ENCODE results near the gene MTMR3.
"Not testable (repeated sequence)": the region's sequence is repeated elsewhere in the genome, so short reads cannot be mapped to it uniquely, and the experiment has no call there.

The MTMR3 gene

DNA sequence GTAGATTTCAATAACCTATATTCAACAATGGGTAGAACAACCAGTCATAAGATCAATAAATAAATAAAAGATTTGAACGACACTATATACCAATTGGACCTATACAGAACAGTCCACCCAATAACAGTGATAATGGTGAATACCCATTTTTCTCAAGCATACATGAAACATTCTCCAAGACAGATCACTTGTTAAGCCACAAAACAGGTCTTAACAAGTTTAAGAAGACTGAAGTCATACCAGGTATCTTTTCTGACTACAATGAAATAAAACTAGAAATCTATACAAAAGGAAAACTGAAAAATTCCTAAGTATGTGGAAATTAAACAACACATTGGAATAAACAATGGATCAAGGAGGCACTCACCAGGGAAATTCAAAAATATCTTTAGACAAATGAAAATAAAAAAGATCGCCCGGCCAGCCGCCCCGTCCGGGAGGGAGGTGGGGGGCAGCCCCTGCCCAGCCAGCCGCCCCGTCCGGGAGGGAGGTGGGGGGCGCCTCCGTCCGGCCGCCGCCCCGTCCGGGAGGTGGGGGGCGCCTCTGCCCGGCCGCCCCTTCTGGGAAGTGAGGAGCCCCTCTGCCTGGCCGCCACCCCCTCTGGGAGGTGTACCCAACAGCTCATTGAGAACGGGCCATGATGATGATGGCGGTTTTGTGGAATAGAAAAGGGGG is 176.5 kb downstream of the MTMR3 start:
- DNase-seq: not testable (repeated sequence)

DNA sequence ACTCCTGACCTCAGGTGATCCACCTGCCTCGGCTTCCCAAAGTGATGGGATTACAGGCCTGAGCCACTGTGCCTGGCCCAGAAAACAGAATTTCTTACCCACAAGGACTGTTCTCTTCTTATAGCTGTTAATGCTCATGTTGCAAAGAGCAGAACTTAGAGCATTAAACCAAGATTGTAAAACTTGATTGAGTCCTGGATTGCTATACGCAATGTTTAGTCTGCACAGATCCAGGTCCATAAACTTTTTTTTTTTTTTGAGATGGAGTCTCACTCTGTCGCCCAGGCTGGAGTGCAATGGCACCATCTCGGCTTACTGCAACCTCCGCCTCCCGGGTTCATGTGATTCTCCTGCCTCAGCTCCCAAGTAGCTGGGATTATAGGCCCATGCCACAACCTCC is 178.1 kb downstream of the MTMR3 start:
- not testable (repeated sequence) for DNase-seq

DNA sequence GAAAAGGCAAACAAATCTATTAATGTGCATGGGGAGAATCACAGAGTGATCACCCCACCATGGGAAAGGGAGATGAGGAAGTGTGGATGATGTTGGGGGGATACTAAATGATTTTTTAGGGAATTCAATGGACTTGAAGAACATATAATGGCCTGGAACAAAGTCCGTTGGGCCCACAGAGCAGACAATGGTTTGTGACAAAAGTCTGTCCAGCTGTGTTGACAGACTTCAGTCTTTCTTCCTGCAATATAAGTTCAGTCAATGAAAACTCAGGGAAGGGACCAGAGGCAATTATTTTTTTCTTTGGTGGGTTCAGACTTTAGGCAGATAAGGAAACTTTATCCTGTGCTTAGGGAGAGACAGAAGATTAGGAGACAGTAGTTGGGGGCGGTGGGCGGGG is 179.3 kb downstream of the MTMR3 start:
- DNase-seq: no peak

DNA sequence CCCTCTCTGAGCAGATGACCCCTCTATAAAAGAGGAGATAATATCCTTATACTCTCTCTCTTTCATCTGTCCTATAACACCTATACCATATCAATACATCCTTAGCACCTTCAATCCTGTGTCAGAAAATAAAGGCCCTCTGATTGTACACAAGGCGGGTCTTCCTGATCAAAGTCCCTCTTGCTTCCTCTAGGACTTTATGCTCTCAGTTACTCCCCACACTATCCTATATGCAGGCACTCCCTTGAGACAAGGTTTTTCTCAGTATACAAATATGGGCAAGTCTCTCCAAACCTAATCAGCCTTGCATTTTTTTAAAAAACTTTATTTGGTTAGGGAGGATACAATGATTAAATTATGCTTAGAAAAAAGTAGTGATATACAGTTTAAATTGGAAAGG is 180.0 kb downstream of the MTMR3 start:
- DNase-seq: no peak

DNA sequence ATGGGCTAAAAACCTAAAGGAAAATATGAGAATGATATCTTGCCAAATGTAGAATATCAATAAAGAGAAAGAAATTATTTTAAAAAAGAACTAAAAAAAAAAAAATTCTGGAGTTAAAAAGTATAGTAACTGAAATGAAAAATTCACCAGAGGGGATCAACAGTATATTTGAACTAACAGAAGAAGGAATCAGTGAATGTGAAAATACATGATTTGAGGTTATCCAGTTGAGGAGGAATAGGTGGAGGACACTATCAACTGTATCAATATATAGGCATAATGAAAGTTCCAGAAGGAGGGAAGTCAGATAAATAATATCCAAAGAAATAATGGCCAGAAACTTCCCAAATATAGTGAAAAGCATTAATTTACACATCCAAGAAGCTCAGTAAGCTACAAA is 181.2 kb downstream of the MTMR3 start:
- no peak for DNase-seq

DNA sequence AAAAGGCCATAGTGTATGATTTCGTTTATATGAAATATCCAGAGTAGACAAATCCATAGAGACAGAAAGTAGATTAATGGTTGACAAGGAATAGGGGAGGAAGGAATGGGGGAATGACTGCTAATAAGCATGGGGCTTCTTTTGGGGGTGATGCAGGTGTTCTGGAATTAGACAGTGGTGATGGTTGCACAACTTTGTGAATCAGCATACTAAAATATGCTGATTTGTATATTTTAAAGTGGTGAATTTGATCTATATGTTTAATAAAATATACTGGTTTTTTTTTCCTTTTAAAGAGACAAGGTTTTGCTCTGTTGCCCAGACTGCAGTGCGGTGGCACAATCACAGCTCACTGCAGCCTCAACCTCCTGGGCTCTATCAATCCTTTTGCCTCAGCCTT is 190.8 kb downstream of the MTMR3 start:
- no peak for DNase-seq

DNA sequence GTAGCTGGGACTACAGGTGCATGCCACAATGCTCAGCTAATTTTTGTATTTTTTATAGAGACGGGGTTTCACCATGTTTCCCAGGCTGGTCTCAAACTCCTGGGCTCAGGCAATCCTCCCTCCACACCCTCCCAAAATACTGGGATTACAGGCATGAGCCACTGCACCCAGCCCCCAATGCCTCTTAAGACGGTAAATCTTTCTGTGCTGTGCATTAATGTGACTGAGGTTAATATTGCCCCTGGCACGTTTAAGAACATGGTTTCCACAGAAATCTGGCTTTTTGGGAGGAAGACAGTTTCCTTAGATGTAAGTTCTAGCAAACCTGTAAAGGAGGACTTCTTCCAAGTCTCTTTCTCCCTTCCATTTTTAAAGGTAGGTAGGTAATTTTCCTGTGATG is 191.2 kb downstream of the MTMR3 start:
- no peak for DNase-seq

DNA sequence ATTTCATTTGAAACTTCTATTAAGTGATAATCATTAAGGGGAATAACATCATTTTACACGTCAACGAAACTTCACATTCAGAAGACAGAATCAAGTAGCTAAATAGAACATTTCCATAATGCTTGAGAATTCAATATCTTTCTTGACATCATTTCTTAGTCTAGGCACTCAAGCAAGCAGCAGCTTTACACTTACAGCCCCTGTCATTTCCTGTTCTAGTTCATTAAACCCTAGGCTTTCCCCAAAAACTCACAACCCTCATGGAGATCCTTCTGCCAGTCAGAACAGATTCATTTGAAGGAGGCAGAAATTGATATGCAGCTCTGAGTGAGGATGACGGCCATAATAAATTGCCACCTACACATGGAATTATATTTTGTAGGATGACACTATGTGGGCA is 192.0 kb downstream of the MTMR3 start:
- DNase-seq: no peak

DNA sequence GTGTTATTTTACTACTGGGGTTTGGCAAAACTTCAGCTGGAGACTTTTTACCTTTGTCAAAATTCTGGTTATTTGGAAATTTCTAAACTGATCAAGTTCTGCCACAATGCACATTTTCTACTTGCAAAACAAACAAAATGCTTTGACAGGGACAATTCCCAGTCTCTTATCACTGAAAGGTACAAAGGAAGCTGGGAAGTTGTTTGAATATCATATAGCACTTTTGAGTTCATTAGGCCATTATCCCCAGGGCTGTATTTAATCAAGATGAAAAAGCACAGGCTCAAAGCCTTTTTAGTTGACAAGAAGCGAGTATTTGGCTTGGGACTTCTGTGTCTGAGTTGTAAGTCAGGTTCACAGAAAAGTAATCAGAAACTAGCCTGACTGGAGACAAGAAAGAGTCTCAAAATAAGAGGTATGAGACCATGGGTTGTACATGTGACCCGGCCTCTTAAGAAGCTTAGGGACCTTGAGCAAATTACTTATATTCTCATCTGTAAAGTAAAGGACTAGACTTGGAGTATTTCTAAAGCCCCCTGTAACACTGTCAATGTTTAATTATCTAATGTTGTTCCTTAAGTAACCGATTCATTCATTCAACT is 194.4 kb downstream of the MTMR3 start:
- DNase-seq: no peak

DNA sequence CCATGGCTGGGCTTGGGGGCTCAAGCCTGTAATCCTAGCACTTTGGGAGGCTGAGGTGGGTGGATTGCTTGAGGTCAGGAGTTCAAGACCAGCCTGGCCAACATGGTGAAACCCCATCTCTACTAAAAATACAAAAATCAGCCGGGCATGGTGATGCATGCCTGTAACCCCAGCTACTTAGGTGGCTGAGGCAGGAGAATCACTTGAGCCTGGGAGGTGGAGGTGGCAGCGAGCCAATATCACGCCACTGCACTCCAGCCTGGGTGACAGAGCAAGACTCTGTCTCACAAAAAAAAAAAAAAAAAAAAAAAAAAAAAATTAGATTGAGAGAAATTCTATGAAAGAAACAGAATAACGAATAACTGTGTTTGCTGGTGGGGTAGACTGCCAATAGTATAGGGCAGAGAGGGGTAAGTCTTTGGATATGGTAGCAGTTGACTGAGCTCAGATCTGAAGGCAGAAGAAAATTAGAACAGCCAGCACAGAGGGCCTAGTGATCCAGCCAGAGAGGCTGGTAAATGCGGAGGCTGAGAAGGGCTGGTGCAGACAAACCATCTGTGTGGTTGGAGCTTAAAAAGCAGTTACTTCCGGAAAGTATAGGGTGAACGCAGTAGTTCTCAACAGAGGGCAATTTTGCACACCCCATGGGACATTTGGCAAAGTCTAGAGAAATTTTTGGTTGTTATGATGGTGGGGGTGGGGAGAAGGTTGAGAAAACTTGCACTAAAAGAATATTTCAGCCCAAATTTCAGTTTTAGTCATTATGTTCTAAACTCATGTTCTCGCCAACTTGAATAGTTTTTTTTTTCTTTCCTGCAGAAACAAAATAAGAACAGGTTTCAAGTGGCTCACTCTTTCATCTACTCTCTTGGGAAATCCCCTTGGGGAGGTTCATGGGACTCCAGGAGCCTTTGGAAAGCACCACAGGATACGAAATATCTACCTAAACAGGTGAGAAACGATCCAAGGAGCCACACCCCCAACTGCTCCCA is 195.6 kb downstream of the MTMR3 start:
- peak; percentile 33 for DNase-seq

DNA sequence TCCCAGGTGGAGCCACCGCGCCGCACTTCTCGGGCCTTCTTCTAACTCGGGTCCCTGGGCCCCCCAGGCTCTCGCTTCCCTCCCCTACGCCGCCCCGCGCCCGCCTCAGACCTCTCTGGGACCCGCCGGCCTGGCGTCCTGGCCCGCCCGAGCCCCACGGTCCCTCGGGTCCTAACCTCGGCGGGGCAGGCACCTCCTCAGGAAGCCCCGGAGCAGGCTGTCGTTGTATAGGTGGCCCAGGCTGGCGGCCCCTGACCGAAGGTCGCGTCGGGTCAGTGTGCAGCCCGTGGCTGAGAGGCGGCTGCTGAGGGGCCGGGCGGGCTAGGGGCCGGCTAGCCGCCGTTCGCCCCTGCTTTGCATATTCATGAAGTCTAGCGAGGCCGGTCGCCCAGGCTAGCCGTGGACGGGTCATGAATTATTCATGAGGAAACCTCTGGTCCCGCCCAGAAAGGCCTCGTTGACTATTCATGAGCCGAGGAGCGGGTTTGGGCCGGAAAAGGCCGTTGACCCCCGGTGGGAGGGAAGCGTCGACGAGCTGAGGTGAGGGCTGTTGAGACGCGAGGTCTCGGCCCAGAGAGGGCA is 197.1 kb downstream of the MTMR3 start, which contains the start of gene HORMAD2:
HORMAD2 (plus strand) TSS at position 513 of the 582 bp plus-strand sequence. CDS start 13,489 bp downstream, outside the sequence.
- DNase-seq: no peak
